HG02610 (cell line): ENCODE data around the gene AKAP7.
"Not testable (repeated sequence)": the region's sequence is repeated elsewhere in the genome, so short reads cannot be mapped to it uniquely, and the experiment has no call there.

Experiments used
- ATAC-seq: cut with Tn5 transposase; IDR thresholded peaks from one replicate; pipeline ENCODE4 v1.9.1; 2021; ENCODE audit warnings: mild to moderate bottlenecking, moderate library complexity; ENCODE audit not compliant: unreplicated experiment

Gene AKAP7

DNA sequence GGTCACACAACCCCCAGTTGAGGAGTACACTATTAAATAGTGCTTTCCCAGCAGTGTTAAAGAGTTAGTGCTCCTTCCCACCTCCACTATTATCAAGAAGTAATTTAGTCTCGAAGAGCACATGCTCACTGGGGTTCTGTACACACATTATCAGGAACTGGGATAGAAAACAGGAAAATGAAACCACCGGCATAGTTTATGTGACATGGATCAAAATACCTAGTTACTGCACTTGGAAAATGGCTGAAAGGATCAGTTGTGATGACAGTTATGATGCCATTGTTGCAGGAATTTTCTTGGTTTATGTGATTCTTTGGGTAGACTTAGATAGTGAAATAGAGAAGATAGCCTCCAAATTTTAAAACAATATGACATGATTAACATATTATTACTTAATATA is 152.9 kb downstream of the AKAP7 start:
- no peak for ATAC-seq

DNA sequence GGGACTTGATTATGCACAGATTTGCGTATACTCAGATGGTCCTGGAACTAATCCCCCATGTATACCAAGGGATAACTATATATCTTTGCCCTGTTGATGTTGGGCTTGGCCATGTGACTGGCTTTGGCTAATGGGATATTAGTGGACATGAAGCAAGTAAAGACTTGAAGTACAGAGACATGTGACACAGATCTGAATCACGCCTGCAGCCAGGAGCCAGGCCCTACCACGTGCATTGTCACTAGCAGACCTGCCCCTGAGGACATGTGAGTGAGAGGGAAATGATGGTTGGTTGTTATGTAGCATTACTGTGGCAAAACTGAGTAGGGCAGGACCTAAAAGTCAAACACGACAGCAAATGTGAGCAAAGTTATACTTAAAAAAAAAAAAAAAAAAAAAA is 155.7 kb downstream of the AKAP7 start:
- ATAC-seq: no peak

DNA sequence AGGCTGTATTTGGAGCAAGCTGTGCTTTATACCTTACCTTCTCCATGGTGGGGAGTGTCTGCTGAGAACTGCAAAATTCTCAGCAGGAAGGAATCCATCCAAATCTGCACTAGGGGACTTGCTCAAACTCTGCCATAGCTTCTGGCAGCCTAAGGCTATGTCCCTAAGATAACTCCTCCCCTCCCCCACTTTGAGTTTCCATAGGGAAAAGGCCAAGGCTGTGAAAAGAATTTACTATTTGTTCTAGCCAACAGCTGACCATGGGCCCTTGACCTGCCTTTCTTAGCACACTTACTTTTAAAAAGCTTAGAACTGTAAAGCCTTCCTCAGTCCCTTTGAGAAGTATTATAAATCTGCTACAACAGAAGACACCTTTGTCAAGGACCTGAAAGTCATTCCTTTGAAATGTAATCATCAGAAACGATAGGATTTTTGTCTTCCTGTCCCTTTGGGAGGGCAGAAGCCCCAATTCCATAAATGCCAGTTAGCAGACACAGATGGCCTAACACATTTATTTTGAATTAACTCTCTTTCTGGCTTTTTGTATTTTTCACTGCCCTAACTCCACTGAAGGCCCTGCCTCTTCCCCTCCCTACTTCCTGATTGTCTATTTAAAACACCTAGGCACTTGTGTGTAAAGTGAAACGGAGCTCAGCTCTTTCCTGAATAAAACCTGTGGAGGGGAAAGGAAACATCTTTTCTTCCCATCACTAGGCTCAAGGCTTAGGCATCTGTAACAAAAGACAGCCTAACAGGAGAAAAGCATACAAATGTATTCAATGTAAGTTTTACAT is 157.1 kb downstream of the AKAP7 start:
- no peak for ATAC-seq

DNA sequence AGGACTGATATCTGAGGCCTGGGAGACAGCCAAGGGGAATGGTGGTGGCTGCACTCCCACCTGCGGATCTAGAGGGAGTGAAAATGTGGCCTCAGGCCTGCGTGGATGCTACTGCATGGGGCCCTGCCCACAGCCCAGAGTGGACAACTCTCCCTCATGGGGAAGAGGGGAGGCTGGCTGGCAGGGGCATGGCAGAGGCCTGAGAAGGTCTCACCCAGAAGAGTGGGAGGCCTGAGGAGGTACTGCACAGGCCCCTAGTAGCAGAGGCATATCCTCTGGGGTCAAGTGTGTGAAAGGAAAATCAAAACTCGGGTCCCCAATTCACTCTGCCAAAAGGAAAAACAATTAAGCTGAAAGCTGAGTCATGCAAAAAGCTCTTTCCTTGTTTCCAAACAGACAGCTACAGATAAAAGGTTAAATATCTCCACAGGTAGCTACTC is 158.2 kb downstream of the AKAP7 start:
- no peak for ATAC-seq

DNA sequence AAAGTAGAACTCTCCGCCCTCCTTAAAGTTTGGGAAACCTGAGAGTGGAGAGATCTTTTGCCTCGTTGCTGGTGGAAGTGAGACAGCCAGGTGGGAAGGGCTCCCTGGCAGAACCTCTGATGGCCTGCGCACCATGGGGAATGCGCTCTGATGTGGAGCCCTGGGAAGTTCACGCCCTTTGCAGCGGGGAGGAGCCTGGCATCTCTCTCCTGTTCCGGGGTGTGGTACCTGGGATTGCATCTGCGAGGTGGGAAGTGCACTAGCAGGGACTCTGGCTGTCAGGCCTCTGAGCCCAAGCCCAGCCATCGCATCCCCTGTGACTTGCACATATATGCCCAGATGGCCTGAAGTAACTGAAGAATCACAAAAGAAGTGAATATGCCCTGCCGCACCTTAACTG is 159.8 kb downstream of the AKAP7 start:
- ATAC-seq: no peak

DNA sequence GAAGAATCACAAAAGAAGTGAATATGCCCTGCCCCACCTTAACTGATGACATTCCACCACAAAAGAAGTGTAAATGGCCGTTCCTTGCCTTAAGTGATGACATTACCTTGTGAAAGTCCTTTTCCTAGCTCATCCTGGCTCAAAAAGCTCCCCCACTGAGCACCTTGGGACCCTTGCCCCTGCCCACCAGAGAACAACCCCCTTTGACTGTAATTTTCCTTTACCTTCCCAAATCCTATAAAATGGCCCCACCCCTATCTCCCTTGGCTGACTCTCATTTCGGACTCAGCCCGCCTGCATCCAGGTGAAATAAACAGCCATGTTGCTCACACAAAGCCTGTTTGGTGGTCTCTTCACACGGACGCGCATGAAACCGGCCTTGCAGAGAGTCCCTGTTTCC is 165.6 kb downstream of the AKAP7 start:
- ATAC-seq: not testable (repeated sequence)

DNA sequence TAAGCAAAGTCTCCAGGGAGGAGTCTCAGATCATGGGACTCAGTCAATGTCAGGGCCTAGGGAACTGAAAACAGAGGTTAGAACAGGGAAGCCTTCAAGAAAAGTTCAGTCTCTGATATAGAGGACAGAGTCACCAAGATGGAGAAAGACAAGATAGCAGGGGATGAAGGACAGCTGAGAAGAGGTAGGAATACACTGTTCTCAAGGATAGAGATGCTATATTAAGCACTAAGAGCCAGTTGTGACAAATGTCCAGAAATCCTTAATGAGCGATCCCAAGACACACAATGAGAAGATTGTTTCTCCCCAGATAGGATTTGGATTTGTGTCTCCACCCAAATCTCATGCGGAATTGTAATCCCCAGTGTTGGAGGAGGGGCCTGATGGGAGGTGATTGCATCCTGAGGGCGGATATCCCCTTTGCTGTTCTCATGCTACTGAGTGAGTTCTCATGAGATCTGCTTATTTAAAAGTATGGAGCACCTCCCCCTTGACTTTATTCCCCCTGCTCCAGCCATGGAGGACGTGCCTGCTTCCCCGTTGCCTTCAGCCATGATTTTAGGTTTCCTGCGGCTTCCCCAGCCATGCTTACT is 168.2 kb downstream of the AKAP7 start:
- no peak for ATAC-seq

DNA sequence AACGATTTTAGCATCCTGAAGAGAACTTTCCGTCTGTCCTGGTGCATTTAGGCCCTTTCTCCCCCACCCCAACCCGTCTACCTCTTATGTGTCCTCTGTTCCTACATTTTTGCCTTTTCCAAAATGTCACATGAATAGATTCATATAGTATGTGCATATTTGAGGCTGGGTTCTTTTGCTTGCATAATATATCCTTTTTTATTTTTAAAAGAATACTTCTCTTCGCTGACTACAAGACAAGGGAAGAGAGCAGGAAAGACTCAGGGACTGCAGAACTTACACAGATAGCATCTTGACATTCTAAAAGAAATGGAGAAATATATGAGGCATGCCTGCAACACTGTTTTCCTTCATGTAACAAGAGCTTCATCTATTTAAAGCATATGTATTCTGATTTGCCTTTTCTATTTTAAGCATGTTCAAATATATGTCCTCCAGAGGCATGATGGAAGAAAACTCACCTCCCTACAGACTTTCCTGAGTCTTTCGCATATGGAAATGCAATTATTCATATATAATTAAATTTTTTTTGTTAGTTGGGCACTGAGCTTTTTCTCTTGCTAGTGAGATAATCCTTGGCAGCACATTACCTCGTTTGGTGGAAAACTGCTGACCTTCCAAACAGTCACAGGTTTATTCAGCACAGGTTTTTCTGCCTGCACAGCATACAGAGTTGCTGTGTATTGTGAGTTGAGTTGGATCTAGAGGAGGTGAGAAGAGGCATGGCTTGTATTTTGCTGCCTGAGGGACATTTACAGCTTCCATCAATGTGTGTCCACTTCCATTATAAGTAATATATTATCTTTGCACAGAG is 170.0 kb downstream of the AKAP7 start:
- no peak for ATAC-seq

DNA sequence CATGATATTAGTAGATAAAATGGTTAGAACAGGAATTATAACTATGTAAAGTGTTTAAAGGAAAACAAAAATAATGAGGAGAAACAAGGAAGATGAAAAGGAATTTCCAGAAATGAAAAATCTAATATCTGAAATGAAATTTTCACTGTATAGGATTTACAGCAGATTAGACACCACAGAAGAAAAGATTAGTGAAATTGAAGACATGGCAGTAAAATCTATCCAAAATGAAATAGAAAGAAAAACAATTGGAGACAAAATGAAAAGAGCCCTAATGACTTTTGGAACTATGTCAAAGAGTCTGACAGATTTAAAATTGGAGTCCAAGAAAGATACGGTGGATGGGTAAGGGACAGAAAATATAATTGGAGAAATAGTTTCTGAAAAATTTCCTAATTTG is 174.2 kb downstream of the AKAP7 start:
- ATAC-seq: no peak

DNA sequence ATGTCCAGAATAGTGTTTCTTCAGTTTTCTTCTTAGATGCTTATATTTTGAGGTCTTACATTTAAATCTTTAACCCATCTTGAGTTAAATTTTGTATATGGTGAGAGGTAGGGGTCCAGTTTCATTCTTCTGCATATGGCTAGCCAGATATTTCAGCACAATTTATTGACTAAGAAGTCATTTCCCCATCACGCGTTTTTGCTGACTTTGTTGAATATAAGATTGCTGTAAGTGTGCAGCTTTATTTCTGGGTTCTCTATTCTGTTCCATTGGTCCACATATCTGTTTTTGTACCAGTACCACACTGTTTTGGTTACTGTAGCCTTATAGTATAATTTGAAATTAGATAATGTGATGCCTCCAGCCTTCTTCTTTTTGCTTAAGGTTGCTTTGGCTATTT is 179.6 kb downstream of the AKAP7 start:
- ATAC-seq: no peak

DNA sequence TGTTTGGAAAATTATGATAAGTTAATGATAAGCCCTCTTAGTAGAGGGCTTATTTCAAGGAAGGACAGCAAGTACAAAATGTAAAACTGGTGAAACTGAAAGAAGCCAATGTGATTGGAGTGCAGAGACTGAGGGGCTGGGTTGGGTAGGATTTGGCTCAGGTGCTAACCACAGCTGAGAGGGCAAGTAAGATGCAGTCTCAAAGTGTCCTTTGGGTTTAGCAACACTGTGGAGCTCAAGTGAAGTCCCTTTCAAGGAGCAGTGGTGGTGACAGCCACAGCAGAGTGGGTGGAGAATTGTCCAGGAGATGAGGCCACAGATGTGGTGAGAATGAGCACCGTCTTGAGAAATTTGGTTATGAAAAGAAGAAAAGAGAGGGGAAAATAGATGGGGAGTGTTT is 181.4 kb downstream of the AKAP7 start:
- no peak for ATAC-seq

DNA sequence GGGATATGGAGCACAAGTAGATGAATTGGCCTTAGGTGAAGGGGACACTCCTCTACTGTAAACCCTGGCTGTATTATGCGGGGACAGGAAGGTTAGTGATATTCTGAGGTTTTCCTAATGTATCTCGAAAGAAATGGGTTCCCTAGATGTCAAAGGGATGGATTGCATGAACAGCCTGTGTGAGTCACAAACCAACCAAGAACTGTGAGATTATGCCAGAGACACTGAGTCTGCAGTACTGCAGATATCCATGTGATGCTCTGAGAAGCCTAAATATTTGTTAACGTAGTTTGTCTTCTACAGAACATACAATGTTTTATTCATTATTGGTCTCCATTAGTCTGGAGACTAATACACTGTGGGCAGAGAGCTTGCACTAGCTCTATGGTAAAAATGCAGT is 182.2 kb downstream of the AKAP7 start:
- no peak for ATAC-seq

DNA sequence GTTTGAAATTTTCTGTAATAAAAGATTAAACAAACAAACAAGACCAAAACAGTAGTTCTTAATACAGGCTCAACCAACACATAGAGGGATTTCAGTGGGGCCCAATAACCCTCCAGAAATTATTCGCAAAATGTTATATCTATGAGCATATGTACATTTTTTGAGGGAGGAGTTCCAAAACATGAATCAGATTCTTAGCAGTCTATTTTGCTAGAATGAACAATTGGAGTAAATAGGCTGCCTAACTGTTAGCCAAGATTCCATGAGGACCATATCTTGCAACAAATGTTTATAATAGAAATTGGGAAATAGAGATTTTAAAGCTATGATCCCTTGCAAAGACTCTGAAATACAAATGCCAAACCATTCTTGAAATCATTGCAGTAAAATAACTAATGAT is 186.3 kb downstream of the AKAP7 start:
- no peak for ATAC-seq

DNA sequence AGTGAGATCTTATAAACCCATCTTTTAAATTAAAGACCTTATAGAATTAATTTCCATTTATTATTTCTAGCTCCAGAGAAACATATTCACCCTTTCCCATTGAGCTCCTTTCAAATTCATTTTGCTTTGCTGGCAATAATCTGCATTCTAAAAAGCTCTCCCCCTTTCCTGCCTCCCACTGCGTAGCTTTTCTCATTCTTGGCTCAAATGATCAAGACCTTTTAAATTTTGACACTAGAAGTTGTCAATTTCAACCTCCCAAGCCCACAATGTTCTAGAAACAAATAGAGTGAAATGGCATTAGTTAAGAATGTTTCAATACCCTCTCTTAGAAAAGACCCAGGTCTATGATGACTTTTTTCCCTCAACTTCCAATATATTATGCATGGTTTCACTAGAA is 186.9 kb downstream of the AKAP7 start:
- no peak for ATAC-seq

DNA sequence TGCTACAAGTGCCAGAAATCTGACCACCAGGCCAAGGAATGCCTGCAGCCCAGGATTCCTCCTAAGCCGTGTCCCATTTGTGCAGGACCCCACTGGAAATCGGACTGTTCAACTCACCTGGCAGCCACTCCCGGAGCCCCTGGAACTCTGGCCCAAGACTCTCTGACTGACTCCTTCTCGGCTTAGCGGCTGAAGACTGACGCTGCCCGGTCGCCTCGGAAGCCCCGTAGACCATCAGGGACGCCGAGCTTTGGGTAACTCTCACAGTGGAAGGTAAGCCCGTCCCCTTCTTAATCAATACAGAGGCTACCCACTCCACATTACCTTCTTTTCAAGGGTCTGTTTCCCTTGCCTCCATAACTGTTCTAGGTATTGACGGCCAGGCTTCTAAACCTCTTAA is 190.4 kb downstream of the AKAP7 start:
- ATAC-seq: not testable (repeated sequence)

DNA sequence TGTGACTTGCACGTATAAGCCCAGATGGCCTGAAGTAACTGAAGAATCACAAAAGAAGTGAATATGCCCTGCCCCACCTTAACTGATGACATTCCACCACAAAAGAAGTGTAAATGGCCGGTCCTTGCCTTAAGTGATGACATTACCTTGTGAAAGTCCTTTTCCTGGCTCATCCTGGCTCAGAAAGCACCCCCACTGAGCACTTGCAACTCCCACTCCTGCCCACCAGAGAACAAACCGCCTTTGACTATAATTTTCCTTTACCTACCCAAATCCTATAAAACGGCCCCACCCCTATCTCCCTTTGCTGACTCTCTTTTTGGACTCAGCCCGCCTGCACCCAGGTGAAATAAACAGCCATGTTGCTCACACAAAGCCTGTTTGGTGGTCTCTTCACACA is 193.5 kb downstream of the AKAP7 start:
- not testable (repeated sequence) for ATAC-seq

DNA sequence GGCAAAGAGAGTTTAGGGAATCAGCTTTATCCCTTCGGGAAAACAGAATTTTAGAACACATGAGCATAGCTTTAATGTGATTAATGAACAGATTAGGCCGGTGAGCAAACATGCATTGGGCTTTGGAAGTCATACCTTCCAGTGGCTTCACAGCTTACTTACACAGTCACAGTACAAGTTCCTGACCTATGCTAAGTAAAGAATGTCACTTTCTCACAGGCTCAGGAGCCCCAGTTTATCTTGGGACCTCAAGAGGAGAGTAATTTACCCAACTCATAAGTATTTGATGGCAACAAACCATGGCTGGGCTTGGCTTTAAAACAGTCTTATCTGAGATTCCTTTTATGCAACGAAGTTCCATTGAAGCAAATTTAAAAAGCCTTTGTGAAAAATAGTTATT is 195.9 kb downstream of the AKAP7 start:
- ATAC-seq: no peak

DNA sequence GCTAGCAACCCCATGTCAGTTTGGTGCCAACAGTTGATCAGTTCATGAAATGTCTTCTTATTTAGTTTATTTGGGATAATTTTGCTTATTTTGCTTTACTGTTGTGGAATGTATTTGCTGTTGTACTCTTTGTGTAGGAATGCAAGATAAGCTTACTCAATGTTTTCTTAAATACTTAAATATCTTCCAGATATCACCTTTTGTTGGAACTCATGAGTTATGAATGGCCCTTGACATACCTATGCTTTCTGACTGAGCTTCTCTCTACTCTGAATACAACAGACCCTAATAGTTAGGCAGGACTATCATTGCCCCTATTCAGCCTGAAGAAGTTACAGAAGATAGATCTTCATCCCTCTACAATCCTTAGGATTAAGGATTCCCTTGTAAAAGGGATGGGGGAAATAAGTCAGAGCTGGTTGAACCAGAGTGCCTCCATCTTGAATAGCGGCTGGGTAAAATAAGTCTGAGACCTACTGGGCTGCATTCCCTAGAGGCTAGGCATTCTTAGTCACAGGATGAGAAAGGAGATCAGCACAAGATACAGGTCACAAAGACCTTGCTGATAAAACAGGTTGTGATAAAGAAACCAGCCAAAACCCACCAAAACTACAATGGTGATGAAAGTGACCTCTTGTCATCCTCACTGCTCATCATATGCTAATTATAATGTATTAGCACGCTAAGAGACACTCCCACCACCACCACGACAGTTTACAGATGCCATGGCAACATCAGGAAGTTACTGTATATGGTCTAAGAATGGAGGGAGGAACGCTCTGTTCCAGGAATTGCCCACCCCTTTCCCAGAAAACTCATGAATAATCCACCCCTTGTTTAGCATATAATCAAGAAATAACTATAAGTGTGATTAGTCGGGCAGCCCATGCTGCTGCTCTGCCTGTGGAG is 196.9 kb downstream of the AKAP7 start:
- ATAC-seq: no peak
